ENCODE measurements around the gene ASB2.

DNA sequence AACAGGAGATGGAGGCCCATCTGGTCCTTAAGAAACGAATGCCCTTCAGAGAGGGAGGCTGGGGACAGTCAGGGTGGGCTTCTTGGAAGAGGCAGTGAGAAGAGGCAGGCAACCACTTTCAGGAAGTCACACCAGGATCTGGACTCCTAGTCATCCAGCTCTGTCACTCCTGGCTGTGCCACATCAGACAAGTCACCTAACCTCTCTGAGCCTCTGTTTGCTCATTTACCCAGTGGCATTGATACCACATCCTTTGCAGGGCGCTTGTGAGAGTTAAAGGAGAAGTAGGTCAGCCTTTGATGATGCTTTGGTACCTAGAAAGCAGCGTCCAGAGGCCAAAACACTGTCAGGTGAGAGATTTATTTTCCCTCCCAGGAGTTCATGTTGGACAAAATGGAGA, 31.9 kb upstream of the ASB2 start:
- TF ChIP-seq EZH2 (IDR thresholded peaks at IDR 0.05; ENCODE audit: borderline replicate concordance, low read depth, low read length, severe bottlenecking): no peak
- TF ChIP-seq, protein P1, sequence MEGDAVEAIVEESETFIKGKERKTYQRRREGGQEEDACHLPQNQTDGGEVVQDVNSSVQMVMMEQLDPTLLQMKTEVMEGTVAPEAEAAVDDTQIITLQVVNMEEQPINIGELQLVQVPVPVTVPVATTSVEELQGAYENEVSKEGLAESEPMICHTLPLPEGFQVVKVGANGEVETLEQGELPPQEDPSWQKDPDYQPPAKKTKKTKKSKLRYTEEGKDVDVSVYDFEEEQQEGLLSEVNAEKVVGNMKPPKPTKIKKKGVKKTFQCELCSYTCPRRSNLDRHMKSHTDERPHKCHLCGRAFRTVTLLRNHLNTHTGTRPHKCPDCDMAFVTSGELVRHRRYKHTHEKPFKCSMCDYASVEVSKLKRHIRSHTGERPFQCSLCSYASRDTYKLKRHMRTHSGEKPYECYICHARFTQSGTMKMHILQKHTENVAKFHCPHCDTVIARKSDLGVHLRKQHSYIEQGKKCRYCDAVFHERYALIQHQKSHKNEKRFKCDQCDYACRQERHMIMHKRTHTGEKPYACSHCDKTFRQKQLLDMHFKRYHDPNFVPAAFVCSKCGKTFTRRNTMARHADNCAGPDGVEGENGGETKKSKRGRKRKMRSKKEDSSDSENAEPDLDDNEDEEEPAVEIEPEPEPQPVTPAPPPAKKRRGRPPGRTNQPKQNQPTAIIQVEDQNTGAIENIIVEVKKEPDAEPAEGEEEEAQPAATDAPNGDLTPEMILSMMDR (IDR thresholded peaks at IDR 0.05; ENCODE audit: borderline replicate concordance, extremely low read depth, low read length, poor library complexity, severe bottlenecking): no peak

All from DND-41 (cell line).